Measurements from ENCODE around the gene PTK6. TPM values are rescaled to one million over a fixed set of nuclear protein-coding genes. Genes with fewer than 3 reads are reported as not detected.

The PTK6 gene
- total RNA-seq, 1 donor from 2014 or later = not detected

DNA sequence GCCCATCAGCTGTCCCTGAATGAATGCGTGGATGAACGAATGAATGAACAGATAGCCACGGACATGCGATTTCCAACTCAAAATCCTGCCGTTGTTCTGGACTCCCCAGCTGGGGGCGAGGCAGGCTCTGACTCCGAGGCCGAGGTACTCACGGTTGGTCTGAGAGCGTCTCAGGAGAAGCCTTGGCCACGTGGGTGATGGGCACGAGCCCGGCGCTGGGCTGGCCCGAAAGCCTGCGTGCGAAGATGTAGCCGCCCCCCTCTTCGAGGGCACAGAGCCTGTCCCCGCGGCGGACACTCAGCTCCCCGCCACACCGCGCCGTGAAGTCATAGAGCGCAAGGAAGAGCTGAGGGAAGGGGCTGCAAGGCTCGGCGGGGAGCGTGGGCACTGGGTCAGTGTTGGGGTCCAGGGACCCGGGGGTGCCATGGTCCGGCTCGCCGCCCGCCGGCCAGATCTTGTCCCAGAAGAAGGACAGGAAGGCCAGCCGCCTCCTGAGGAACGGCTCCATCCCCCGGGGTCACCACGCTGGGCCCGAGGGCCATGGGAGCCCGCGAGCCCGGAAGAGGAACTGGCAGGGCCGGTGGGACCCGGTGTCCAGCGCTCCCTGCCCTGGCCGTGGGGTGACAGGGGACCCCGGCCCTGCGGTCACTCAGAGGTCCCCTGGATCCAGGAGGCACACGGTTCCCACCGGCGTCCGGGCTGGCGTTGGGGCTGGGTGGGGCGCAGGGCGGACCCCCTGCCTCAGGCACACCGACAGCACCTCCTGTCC, 10.0 kb upstream of the PTK6 start:
- ATAC-seq = no peak
- no peak for DNase-seq
- intact Hi-C loops (cut with micrococcal nuclease) = no loop called here

DNA sequence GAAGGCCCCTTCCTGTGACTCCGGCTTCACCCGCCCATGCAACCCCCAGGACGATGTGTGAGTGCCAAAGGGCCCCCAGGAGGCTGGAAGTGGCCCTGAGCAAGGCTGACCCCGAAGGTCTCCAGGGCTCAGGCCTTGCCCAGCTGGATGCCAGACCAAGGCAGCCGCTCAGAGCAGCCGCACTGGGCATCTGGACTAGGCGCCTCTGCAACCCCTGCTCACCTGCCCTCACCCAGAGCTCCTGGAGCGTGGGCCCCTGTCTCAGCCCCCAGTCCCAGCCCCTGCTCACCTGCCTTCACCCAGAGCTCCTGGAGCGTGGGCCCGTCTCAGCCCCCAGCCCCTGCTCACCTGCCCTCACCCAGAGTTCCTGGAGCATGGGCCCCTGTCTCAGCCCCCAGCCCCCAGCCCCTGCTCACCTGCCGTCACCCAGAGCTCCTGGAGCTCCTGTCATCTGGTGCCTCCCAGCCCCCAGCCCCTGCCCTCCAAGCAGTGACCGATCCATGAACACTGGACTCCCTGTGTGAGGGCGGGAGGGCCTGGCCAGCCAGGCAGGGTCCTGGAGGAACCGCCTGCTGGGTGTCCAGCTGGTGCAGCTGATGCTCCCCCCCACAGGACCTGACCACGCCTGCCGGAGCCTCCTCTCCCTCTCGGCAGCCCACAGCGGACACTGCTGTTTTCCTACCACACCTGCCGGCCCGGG, 9.2 kb upstream of the PTK6 start:
- DNase-seq = no peak
- ATAC-seq = no peak
- intact Hi-C loops (cut with micrococcal nuclease) = no loop called here

DNA sequence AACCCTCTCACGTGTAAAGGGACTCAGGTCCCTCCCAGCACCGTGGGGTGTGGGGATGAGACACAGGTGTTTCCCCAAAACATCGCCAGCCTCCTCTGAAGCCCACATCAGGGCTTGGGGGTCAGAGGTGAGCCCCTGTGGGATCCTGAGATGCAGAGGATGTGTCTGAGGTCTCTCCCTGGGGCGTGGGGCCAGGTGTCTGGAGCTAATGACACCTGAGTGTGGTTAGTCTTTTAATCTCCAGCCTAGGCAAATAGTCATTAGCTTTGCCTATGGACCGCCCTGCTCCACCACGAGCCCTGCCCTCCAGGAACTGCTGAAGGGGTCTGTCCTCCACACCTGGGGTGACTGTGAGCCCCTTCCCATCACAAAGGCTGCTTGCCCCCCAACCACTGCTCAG, 8.6 kb upstream of the PTK6 start:
- DNase-seq (no peak), ATAC-seq (no peak)
- intact Hi-C loops (cut with micrococcal nuclease) = no loop called here

GRCh38 chr20:63544958-63545516, 7.9 kb upstream of the PTK6 start:
- DNase-seq (no peak), ATAC-seq (no peak)
- intact Hi-C loops (cut with micrococcal nuclease) = no loop called here

DNA sequence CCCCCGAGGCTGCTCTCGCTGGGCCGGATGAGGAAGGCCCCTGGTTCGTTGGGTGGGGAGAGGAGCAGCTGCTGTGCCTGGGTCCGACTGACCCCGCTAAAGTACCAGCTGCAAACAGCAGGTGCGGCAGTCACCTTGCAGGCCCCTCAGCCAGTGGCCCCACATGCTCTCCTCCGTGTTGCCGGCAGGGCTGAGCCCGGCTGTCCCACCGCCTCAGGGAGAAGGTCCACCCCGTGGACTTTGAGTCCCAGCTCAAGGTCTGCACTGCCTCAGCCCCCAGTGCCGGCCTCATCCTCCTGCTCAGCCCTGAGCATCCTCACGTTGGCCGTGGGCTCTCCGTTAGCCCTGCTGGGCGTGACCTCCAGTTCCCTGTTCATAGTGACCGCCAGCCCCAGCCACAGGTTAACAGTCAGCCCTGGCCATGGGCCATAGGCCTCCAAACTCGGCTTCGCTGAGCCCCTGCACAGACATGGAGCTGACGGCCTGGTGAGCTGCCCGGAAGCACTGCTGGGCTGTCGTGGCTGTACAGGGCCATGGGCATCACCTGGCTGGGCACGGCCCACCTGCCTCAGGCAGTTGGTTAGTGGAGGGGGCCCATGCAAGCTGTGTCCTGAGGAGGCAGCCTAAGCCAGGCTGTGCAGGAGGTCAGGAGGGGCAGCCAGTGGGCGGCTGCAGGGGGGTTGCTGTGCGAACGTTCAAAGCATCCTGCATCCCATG, 7.2 kb upstream of the PTK6 start:
- DNase-seq = no peak
- intact Hi-C loops (cut with micrococcal nuclease) = no loop called here
- no peak for ATAC-seq

DNA sequence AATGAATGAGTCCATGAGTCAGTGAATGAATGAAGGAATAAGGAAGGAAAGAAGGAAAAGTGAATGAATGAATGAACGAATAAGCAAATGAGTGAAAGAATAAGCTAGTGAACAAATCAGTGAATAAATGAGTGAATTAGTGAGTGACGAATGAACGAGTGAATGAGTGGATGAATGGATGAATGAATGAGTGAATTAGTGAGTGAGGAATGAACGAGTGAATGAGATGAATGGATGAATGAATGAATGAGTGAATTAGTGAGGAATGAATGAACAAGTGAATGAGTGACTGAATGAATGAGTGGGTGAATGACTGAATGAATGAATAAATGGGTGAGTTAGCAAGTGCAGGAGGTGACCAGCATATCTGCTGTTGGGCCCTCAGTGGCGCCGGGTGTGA, 6.6 kb upstream of the PTK6 start:
- intact Hi-C loops (cut with micrococcal nuclease) = no loop called here
- ATAC-seq (no peak), DNase-seq (no peak)

GRCh38 chr20:63543131-63543530, 6.0 kb upstream of the PTK6 start:
- ATAC-seq (no peak), DNase-seq (no peak)
- intact Hi-C loops (cut with micrococcal nuclease) = no loop called here

DNA sequence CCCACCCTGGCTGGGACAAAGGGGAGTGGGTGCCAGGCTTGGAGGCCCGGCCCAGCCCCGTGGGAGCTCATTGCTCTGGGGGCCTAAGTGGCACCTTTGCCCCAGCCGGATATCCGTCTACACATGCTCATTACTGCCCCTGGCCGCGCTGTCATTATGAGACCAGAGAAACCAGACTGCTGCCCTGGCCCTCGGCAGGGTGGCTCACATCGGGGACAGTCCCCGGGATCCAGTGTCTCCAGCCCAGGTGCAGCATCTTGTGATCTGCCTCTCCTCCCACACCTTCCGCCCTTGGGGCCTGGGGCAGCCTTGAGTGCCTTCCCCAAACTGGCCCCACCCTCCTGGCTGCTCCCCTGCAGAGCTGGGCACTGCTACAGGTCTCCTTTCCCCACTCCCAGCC, 5.5 kb upstream of the PTK6 start:
- ATAC-seq = no peak
- intact Hi-C loops (cut with micrococcal nuclease) = no loop called here
- DNase-seq = no peak

DNA sequence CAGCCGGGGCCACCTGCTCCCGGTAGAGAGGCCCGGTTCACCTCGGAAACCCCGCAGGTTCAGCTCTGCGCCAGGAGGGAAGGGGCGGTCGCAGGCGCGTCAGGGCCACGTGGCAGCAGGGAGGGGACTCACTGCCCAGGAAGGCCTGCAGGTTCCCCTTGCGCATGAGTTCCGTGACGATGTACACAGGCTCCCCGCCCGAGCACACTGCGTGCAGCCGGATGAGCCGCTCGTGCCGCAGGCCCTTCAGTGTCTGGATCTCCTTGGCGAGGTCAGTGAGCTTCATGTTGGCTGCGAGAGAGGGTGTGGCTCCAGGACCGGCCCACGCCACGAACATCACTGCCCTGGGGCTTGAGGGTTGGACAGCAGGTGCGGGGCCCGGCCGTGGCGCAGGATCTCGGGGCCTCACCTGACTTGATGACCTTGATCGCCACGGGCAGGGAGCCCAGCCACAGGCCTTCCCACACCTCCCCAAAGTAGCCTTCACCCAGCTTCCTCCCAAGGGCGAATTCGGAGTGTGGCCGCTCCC, 4.9 kb upstream of the PTK6 start:
- intact Hi-C loops (cut with micrococcal nuclease) = no loop called here
- DNase-seq = no peak
- ATAC-seq = no peak

DNA sequence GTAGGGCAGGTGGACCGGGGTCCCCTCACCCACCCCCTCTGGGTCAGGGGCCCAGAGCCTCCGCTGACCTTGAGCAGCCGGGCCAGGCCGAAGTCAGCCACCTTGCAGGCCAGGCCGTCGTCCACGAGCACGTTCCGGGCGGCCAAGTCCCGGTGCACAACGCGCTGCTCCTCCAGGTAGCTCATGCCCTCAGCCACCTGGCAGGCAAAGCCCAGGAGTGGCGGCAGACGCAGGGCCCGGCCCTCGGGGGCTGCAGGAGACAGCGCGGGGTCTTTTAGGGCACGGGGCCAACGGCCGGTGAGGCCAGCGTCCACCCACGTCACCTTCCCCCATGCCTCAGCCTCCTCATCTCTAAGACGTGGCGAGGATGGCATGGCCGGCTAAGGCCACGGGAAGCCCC, 4.2 kb upstream of the PTK6 start:
- DNase-seq (no peak), ATAC-seq (no peak)
- intact Hi-C loops (cut with micrococcal nuclease) = no loop called here

DNA sequence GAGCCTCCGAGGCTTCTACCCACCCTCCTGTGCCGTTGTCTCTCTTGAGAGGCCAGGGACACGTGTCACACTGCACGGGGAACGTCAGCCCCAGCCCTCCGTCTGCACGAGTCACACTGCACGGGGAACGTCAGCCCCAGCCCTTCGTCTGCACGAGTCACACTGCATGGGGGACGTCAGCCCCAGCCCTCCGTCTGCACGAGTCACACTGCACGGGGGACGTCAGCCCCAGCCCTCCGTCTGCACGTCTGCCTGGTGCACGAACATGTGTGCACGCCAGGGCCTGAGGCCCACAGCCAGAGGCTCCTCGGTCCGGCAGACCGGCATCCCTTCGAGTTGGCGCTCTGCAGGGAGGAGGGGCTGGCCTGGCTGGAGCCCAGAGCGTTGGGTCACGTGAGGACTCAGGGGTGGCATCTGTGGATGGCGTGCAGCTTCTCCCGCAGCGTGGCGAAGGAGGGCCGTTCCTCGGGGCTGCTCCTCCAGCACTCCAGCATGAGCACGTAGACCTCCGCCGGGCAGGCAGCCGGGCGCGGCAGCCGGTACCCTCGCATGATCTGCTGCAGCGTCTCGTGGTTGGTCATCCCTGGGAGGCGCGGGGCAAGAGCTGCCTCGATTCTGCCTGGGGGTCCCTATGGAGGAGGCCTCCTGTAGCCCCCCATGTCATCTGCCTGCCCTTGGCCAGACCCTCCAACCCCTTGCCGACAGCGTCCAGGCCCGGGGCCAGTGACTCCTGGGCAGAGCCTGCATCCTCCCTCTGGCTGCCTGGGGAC, 3.4 kb upstream of the PTK6 start:
- peak; percentile 55 for DNase-seq
- intact Hi-C loops (cut with micrococcal nuclease) = no loop called here
- ATAC-seq = no peak

DNA sequence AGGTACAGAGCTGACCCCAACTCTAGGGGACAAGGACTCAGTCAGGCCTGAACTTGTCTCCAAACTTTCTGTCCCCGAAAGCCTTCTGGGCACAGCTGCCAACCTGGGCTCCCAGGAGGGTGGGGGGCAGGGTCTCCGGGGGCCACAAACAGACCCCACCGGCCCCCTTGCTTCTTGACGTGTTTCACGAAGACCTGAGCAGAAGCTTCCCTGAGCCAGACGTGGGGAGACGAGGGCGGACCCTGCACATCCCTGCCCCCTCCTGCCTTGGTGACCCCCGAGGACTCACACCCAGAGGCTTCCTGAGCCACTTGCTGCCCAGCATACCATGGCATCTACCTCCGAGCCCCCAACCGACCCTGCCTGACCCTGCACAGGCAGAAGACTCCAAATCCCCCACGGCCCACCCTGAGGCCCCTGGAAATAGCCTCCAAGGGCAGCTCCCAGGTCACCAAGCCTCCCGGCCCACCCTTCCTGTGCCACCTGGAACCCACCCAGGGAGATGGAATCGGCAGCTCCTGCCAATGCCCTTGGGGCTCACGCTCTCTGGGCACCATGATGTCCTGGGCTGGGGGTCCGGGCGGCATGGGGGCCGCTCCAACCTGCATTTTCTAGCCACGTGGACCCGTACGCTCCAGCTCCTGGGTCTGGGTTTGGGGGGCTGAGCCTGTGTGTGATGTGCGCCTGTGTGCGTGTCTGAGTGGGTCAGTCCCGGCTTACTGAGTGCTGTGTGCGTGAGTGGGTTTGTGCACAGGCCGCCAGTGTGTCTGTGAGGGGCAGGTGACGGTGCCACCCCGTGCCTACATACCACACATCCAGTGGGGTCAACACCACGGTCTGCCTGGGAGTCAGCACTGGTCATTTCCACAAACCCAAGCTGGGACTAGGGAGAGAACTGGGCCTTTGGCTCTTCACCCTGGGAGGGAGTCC, 2.5 kb upstream of the PTK6 start:
- ATAC-seq = no peak
- intact Hi-C loops (cut with micrococcal nuclease) = no loop called here
- no peak for DNase-seq

GRCh38 chr20:63539092-63539430, 1.9 kb upstream of the PTK6 start:
- intact Hi-C loops (cut with micrococcal nuclease) = no loop called here
- no peak for DNase-seq
- no peak for ATAC-seq

DNA sequence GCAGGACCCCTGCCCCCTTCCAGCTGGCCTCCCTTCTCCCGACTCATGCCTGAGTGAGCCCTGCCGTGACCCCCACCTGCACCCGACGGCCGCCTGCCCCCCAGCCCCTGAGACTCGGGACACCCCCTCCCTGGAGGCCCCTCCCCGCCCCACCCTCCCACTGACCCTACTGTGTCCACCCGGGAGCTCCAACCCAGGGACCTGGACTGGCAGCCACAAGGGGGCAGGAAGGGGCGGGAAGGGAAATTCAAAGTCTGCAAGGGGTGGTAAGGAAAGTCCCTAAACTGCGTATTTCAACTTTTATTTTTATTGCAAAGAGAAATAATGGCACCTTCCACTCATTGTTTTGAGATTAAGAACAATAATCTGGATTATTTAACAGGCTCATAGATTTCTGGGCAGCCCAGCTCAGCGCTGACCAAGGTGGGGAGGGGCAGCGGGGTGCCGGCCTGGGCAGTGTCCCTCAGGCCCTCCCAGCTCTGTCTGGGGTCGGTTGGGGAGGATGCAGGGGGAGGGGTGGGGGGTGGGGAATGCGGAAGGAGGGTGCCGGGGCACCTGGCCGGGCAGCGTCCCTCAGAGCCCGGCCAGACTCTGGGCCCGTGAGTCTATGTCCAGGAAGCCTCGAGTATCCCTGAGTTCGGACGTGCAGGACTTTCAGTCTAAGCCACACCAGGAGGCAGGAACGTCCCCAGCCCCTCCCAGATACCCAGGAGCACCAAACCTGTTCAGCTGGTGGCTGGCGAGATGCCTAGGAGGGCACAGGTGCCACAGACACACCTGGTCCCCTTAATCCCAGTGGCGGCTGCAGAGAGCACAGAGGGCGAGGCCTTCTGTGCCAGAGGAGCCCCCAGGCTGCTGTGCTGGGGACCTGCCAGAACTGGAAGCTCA, 1.3 kb upstream of the PTK6 start:
- ATAC-seq (peak; percentile 55), DNase-seq (no peak)
- intact Hi-C loops (cut with micrococcal nuclease) = no loop called here

GRCh38 chr20:63537525-63538203, 488 bp upstream of the PTK6 start:
- DNase-seq = peak; percentile 91
- intact Hi-C loops (cut with micrococcal nuclease) = no loop called here
- ATAC-seq = peak; percentile 90

DNA sequence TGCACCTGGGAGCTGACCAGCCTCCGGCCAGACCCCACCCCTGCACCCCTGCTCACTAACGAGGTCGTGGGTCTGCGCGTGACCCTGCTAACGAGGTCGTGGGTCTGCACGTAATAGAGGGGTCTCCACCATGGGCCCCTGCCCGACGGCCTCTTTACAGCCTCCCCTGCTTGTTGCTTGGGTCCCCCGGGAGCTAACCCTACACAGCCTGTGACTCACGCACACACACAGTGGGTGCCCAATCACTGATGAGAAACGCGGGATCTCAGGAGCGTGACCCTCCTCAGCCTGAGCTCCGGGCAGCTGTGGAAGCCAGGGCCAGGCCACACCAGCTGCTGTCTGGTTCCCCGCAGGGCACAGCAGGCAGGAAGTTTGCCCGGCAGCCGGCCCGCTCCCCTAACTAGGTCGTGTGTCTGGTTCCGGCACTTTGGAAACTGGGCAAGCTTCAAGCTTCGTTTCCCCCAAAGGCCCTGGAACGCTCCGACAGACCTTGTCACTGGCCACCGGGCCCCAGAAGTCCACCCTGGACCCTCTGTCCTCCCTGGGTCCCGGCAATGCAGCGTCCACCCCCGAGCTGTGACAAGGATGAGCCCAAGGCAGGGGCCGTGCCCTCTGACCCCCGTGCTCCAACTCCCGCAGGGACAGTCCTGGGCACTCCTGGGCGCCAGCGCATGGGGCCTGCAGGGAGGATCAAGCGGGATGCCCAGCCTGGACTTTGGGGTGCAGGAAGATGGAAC, 767 bp downstream of the PTK6 start:
- ATAC-seq = no peak
- intact Hi-C loops (cut with micrococcal nuclease) = no loop called here
- no peak for DNase-seq

Data from left ventricle myocardium superior (tissue), 1 donor.